ENCODE results near the gene GPC3.

- no peak for TF ChIP-seq CTCF (conservative IDR thresholded peaks at IDR 0.05)
- no peak for TF ChIP-seq ZFX (IDR thresholded peaks at IDR 0.05)
Observed at GRCh38 chrX:133774807-133775206, 210.6 kb downstream of the GPC3 start.

All from C4-2B (cell line).